GM12873 (cell line): ENCODE data around the gene RPAP2.

ENCODE experiments used
- CTCF ChIP-seq: IDR thresholded peaks from 2 replicates; pipeline ENCODE4 v1.5.1; 2012; ENCODE audit warnings: low read depth, mild to moderate bottlenecking, moderate library complexity, low read length, control low read depth; ENCODE audit not compliant: insufficient read depth; ENCODE audit errors: missing control alignments

Gene RPAP2

GRCh38 chr1:92314024-92314423, 15.2 kb downstream of the RPAP2 start:
- no peak for TF ChIP-seq CTCF

- TF ChIP-seq CTCF: no peak
Observed at GRCh38 chr1:92315766-92316599, 17.1 kb downstream of the RPAP2 start.

- TF ChIP-seq CTCF: no peak
Observed at GRCh38 chr1:92317836-92318493, 19.1 kb downstream of the RPAP2 start.

- TF ChIP-seq CTCF: no peak
Observed at GRCh38 chr1:92323473-92324453, 24.9 kb downstream of the RPAP2 start.

- no peak for TF ChIP-seq CTCF
Observed at GRCh38 chr1:92324784-92325183, 25.9 kb downstream of the RPAP2 start.

- no peak for TF ChIP-seq CTCF
Observed at GRCh38 chr1:92326681-92327080, 27.8 kb downstream of the RPAP2 start.

- no peak for TF ChIP-seq CTCF
Observed at GRCh38 chr1:92327794-92328193, 28.9 kb downstream of the RPAP2 start.
